H9 (cell line): ENCODE data around the gene UNC80. TPM values are rescaled to one million over a fixed set of nuclear protein-coding genes. Genes with fewer than 3 reads are reported as not detected.

ENCODE experiments used
- DNase-seq: peaks from one replicate; pipeline ENCODE4 v3.0.0-alpha.2; 2017
- H2AFZ ChIP-seq: one replicate; pipeline ENCODE4 v1.6.1; 2013; ENCODE audit warnings: mild to moderate bottlenecking, low read length, control low read depth, moderate library complexity
- H2AK5ac ChIP-seq: 2 replicates; pipeline ENCODE4 v1.6.1; 2013; ENCODE audit warnings: low read length, control low read depth, mixed read lengths; ENCODE audit not compliant: insufficient read length
- H2BK120ac ChIP-seq: one replicate; pipeline ENCODE4 v1.6.1; 2013; ENCODE audit warnings: low read depth, mild to moderate bottlenecking, low read length, control low read depth, inconsistent platforms; ENCODE audit not compliant: poor library complexity, severe bottlenecking
- H2BK12ac ChIP-seq: 2 replicates; pipeline ENCODE4 v1.6.1; 2013; ENCODE audit warnings: low read length, control low read depth, mixed read lengths, low read depth; ENCODE audit not compliant: insufficient read length
- H2BK15ac ChIP-seq: 2 replicates; pipeline ENCODE4 v1.6.1; 2013; ENCODE audit warnings: low read depth, low read length, control low read depth
- H2BK20ac ChIP-seq: one replicate; pipeline ENCODE4 v1.6.1; 2013; ENCODE audit warnings: low read depth, mild to moderate bottlenecking, low read length, control low read depth, inconsistent platforms; ENCODE audit not compliant: poor library complexity, severe bottlenecking
- H2BK5ac ChIP-seq: 2 replicates; pipeline ENCODE4 v1.6.1; 2013; ENCODE audit warnings: low read length, control low read depth, mixed read lengths; ENCODE audit not compliant: insufficient read length
- H3K14ac ChIP-seq: 2 replicates; pipeline ENCODE4 v1.6.1; 2013; ENCODE audit warnings: low read length, control low read depth; ENCODE audit not compliant: insufficient read depth
- H3K18ac ChIP-seq: 2 replicates; pipeline ENCODE4 v1.6.1; 2013; ENCODE audit warnings: low read depth, mild to moderate bottlenecking, mixed read lengths, low read length, control low read depth; ENCODE audit not compliant: insufficient read length
- H3K23ac ChIP-seq: 2 replicates; pipeline ENCODE4 v1.6.1; 2013; ENCODE audit warnings: low read length, control low read depth, mixed read lengths, low read depth; ENCODE audit not compliant: insufficient read length
- H3K23me2 ChIP-seq: 2 replicates; pipeline ENCODE4 v1.6.1; 2013; ENCODE audit warnings: low read depth, mild to moderate bottlenecking, mixed read lengths, low read length, control low read depth; ENCODE audit not compliant: insufficient read length, poor library complexity, severe bottlenecking
- H3K27ac ChIP-seq: 2 replicates; pipeline ENCODE4 v1.5.1; 2013; ENCODE audit warnings: low read length, control low read depth, mixed read lengths, low read depth; ENCODE audit not compliant: insufficient read length
- H3K27me3 ChIP-seq: 2 replicates; pipeline ENCODE4 v1.6.1; 2013; ENCODE audit warnings: low read length, control low read depth, inconsistent platforms; ENCODE audit not compliant: insufficient read depth
- H3K4ac ChIP-seq: 2 replicates; pipeline ENCODE4 v1.6.1; 2013; ENCODE audit warnings: low read depth, mild to moderate bottlenecking, control low read depth, inconsistent platforms, low read length, moderate library complexity
- H3K4me1 ChIP-seq: 2 replicates; pipeline ENCODE4 v1.6.1; 2013; ENCODE audit warnings: low read length, control low read depth, inconsistent platforms; ENCODE audit not compliant: insufficient read depth
- H3K4me2 ChIP-seq: 2 replicates; pipeline ENCODE4 v1.6.1; 2013; ENCODE audit warnings: low read length, control low read depth, mixed read lengths; ENCODE audit not compliant: insufficient read length, insufficient read depth
- H3K56ac ChIP-seq: 2 replicates; pipeline ENCODE4 v1.6.1; 2013; ENCODE audit warnings: low read depth, mild to moderate bottlenecking, mixed read lengths, low read length, control low read depth; ENCODE audit not compliant: insufficient read length
- H3K79me1 ChIP-seq: 2 replicates; pipeline ENCODE4 v1.6.1; 2013; ENCODE audit warnings: low read depth, mild to moderate bottlenecking, moderate library complexity, low read length, control low read depth, inconsistent platforms; ENCODE audit not compliant: insufficient read depth, poor library complexity, severe bottlenecking
- H3K79me2 ChIP-seq: 2 replicates; pipeline ENCODE4 v1.6.1; 2013; ENCODE audit warnings: low read length, control low read depth, inconsistent platforms; ENCODE audit not compliant: insufficient read depth
- H3K9ac ChIP-seq: 2 replicates; pipeline ENCODE4 v1.6.1; 2013; ENCODE audit warnings: low read length, control low read depth, mixed read lengths; ENCODE audit not compliant: insufficient read length; ENCODE audit errors: extremely low read depth
- H3K9me3 ChIP-seq: one replicate; pipeline ENCODE4 v1.6.1; 2013; ENCODE audit warnings: low read depth, low read length, inconsistent platforms; ENCODE audit not compliant: control insufficient read depth
- H3T11ph ChIP-seq: one replicate; pipeline ENCODE4 v1.6.1; 2013; ENCODE audit warnings: mild to moderate bottlenecking, low read length, control low read depth, inconsistent platforms
- H4K20me1 ChIP-seq: one replicate; pipeline ENCODE4 v1.6.1; 2013; ENCODE audit not compliant: control insufficient read depth, insufficient read length, insufficient read depth
- H4K5ac ChIP-seq: 2 replicates; pipeline ENCODE4 v1.6.1; 2013; ENCODE audit warnings: low read depth, mild to moderate bottlenecking, mixed read lengths, low read length, control low read depth; ENCODE audit not compliant: insufficient read length
- H4K8ac ChIP-seq: replicated peaks from 2 replicates; pipeline ENCODE4 v1.6.1; 2013; ENCODE audit warnings: low read length, control low read depth, mixed read lengths, low read depth; ENCODE audit not compliant: insufficient read length
- H4K91ac ChIP-seq: 2 replicates; pipeline ENCODE4 v1.6.1; 2013; ENCODE audit warnings: low read depth, mild to moderate bottlenecking, moderate library complexity, mixed read lengths, low read length, control low read depth; ENCODE audit not compliant: insufficient read length
- H3K27ac Mint-ChIP-seq, 3 experiments: 2 replicates in 2 of 3; 3 replicates in 1 of 3; pipeline ENCODE4 v1.8.0; 2020 to 2021; ENCODE audit warnings: mixed read lengths in 3 of 3, mild to moderate bottlenecking in 1 of 3, moderate library complexity in 1 of 3
- H3K27me3 Mint-ChIP-seq: 2 replicates; pipeline ENCODE4 v1.8.0; 2021; ENCODE audit warnings: low read depth, mild to moderate bottlenecking, moderate library complexity, mixed read lengths
- H3K36me3 Mint-ChIP-seq, 3 experiments: 2 replicates in 2 of 3; 3 replicates in 1 of 3; pipeline ENCODE4 v1.8.0; 2020 to 2021; ENCODE audit warnings: low read depth in 3 of 3, mixed read lengths in 3 of 3; ENCODE audit not compliant: insufficient read depth in 1 of 3
- H3K4me1 Mint-ChIP-seq, 2 experiments: 2 replicates each; pipeline ENCODE4 v1.8.0; 2020; ENCODE audit warnings: mixed read lengths in 2 of 2
- H3K4me3 Mint-ChIP-seq, 2 experiments: 2 replicates in 1 of 2; 3 replicates in 1 of 2; pipeline ENCODE4 v1.8.0; 2020 to 2021; ENCODE audit warnings: mild to moderate bottlenecking in 2 of 2, mixed read lengths in 2 of 2, moderate library complexity in 1 of 2
- H3K9me3 Mint-ChIP-seq, 2 experiments: 2 replicates in 1 of 2; 3 replicates in 1 of 2; pipeline ENCODE4 v1.8.0; 2020; ENCODE audit warnings: mild to moderate bottlenecking in 2 of 2, mixed read lengths in 2 of 2, moderate library complexity in 1 of 2
- CTCF ChIP-seq: fragments of 200-600 bp; sonication (generic); conservative IDR thresholded peaks from 3 replicates; pipeline ENCODE4 v1.8.0; 2021; ENCODE audit warnings: antibody characterized with exemption, mild to moderate bottlenecking
- WGBS: extraction: QIAGEN DNeasy Blood & Tissue Kit; methylation state at CpG from one replicate; pipeline ENCODE4 v1.1.7; 2013; ENCODE audit warnings: missing lambda C conversion rate, low lambda C conversion rate, mixed read lengths; ENCODE audit not compliant: insufficient read length; ENCODE audit errors: extremely low coverage; 5-methylcytosine and 5-hydroxymethylcytosine counted together
- total RNA-seq: library from RNA; stranded (reverse); gene quantifications from 2 replicates; pipeline ENCODE4 v1.2.1, GENCODE V29; 2021

UNC80 gene
- total RNA-seq, 1 experiment from 2014 or later = 0.52 TPM

- Histone ChIP-seq H2BK120ac (no peak overlapping the region), H2AK5ac (no peak overlapping the region), H3T11ph (no peak overlapping the region), H3K4me1 (peaks cover 6% of the 10 kb centered on the region), H4K8ac (no peak overlapping the region), H3K79me1 (no peaks in the 10 kb centered on the region), H4K5ac (no peak overlapping the region), H2BK15ac (no peak overlapping the region), H3K4ac (no peak overlapping the region), H2BK20ac (no peak overlapping the region), H3K18ac (no peak overlapping the region), H4K20me1 (no peaks in the 10 kb centered on the region), H3K9me3 (no peaks in the 10 kb centered on the region), H2BK12ac (no peak overlapping the region), H2AFZ (no peak overlapping the region), H3K23me2 (no peaks in the 10 kb centered on the region), H3K56ac (no peak overlapping the region), H3K23ac (no peak overlapping the region), H3K27ac (no peak overlapping the region), H4K91ac (no peak overlapping the region), H3K4me2 (no peak overlapping the region), H3K9ac (no peak overlapping the region), H3K14ac (no peak overlapping the region), H3K27me3 (no peaks in the 10 kb centered on the region), H3K79me2 (no peaks in the 10 kb centered on the region), H2BK5ac (no peak overlapping the region)
- H3K27me3 Mint-ChIP-seq = peaks cover 5% of the 10 kb centered on the region
- H3K27ac Mint-ChIP-seq = 0 out of 7 replicates have a peak overlapping the region, but pooled peaks of 1 of the 3 experiments have one; percentile 23
- peaks cover 11% of the 10 kb centered on the region in 2 experiments for H3K4me1 Mint-ChIP-seq
- no peak for DNase-seq
- no peaks in the 10 kb centered on the region; a peak in 2 of 5 replicates for H3K9me3 Mint-ChIP-seq
- no peaks in the 10 kb centered on the region; a peak in 1 of 7 replicates for H3K36me3 Mint-ChIP-seq
- no peak for TF ChIP-seq CTCF
- H3K4me3 Mint-ChIP-seq = no peak overlapping the region
- WGBS = no CpG with 5 or more reads among the region's 20 CpGs
Measured at GRCh38 chr2:209809256-209809655, 37.6 kb downstream of the UNC80 start.
